Measurements from ENCODE around the gene HSPA1A. TPM values are rescaled to one million over a fixed set of nuclear protein-coding genes. Genes with fewer than 3 reads are reported as not detected.

HSPA1A gene
- total and polyA plus RNA-seq, 9 of the 15 experiments (the other 6 are each of a cell fraction or from before 2014, with no cell fraction given) = 2.2 to 273 (median 107) TPM

GRCh38 chr6:31776485-31776988 lies 38.8 kb upstream of the HSPA1A start (continued):
- TF ChIP-seq ARID3B (CRISPR knock-in tag; IDR thresholded peaks at IDR 0.05; ENCODE audit: borderline replicate concordance) = 0 out of 2 replicates have a peak, but pooled peaks have one; percentile 20
- no peak for TF ChIP-seq RBM25 (IDR thresholded peaks at IDR 0.05; ENCODE audit: low read depth, low read length, severe bottlenecking)
- TF ChIP-seq MXI1 (IDR thresholded peaks at IDR 0.05; ENCODE audit: low read depth, low read length) = peak; percentile 43; the same call in 1 of the 2 replicates
- no peak for TF ChIP-seq NR2C1 (IDR thresholded peaks at IDR 0.05)
- TF ChIP-seq NR2C1 (tag; IDR thresholded peaks at IDR 0.05) = no peak
- no peak for TF ChIP-seq ZNF518B (CRISPR knock-in tag; IDR thresholded peaks at IDR 0.05)
- no peak for TF ChIP-seq ID3 (CRISPR knock-in tag; IDR thresholded peaks at IDR 0.05)
- no peak for TF ChIP-seq ID3 (tag; IDR thresholded peaks at IDR 0.05)
- TF ChIP-seq ZFX (CRISPR knock-in tag; IDR thresholded peaks at IDR 0.05) = no peak
- TF ChIP-seq KDM4B (IDR thresholded peaks at IDR 0.05; ENCODE audit: borderline replicate concordance in 2 of 2, low read depth in 1 of 2) = no peak
- no peak for TF ChIP-seq ZBTB9 (CRISPR knock-in tag; IDR thresholded peaks at IDR 0.05)
- no peak for TF ChIP-seq MCM7 (IDR thresholded peaks at IDR 0.05)
- TF ChIP-seq FOS (IDR thresholded peaks at IDR 0.05; ENCODE audit: extremely low read depth, insufficient read length) = no peak
- no peak for TF ChIP-seq ARID3A (IDR thresholded peaks at IDR 0.05; ENCODE audit: borderline replicate concordance, low read depth, low read length)
- TF ChIP-seq ZNF398 (CRISPR knock-in tag; IDR thresholded peaks at IDR 0.05) = no peak
- no peak for TF ChIP-seq ZNF184 (CRISPR knock-in tag; IDR thresholded peaks at IDR 0.05)
- no peak for TF ChIP-seq SETDB1 (IDR thresholded peaks at IDR 0.05; ENCODE audit: low read length)
- no peak for TF ChIP-seq ZNF507 (tag; conservative IDR thresholded peaks at IDR 0.05)
